Ramos (cell line): ENCODE measurements around the gene HAUS2.

ENCODE experiments used
- in situ Hi-C: fragments of 300-500 bp; cut with MboI; formaldehyde crosslinking; loops from one replicate; pipeline ENCODE4 v1.14.3; 2022; ENCODE audit warnings: low sequenced_read_pairs; ENCODE audit not compliant: unreplicated experiment

The HAUS2 gene

GRCh38 chr15:42604894-42605744 is 56.5 kb downstream of the HAUS2 start:
- in situ Hi-C loops: no loop called here

DNA sequence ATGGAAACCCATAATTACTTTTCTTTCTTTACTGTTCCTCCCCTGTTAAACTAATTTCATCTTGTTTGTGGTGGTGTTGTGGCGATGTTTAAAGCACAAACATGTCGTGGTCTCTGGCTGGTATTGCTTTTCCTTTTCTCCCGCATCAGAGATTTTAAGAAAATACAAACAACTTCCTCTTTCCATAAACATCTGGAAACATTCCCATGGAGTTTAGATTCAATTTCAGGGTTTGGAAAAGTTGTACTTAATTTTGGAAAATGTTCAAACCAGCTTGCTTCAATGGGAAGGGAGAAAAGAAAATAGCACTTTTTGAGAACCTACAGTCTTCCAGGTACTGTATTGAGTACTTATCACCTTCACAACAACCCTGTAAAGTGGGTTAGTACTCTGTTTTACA is 57.2 kb downstream of the HAUS2 start:
- in situ Hi-C loops: no loop called here

GRCh38 chr15:42608110-42608531 is 59.5 kb downstream of the HAUS2 start:
- in situ Hi-C loops: no loop called here

DNA sequence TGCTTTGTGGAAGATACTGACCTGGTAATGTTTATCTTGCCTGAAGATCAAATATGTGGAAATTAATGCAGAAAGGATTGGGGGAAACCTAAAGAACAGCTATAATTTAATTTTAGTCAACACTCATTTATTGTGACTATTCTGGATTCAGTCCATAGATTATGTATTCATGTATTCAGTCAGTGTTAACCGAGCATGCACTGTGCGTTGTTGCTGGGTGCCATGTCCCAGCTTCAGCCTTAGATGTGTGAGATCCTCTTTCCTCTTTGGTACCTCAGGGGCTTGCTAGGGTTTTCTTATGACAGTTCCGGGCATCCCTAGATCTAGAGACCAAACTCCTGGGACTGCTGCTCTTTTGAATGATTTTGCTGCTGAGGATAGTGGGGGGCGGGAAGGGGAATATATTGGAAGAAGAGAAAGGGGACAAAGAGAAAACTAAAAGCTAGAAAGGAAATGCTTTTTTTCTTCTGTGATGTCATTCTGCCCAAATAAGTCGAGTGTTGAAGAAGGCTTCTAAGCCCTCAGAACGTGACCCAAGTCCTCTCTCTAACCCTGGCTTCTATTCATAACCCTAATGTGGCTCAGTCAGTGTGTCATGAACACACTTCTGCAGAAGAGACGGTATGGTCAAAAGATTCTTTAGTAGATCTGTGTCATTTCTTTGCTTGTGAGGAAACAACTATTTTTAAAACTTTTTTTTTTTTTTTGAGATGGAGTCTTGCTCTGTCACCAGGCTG is 60.3 kb downstream of the HAUS2 start:
- in situ Hi-C loops: no loop called here

DNA sequence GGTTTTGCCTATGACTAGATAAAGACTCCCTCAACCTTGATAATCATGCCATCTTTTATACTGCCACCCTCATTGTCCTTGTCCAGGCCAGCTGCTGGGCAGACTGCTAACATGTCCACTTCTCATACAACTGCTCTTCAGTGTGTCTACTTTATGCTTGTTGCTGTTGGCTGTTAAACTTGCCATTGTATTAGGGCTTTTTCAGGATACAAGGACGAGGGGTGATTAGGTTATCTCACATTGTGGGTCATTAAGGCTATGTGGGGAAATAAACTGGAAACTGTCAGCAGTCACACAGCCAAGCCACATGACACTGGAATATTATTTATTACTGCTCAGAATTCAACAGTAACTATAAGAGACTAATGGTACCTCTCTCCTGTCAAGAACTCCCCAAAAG is 62.9 kb downstream of the HAUS2 start:
- in situ Hi-C loops: no loop called here

GRCh38 chr15:42612367-42612912 is 63.8 kb downstream of the HAUS2 start:
- in situ Hi-C loops: no loop called here

- in situ Hi-C loops: no loop called here
These were observed 67.5 kb downstream of the HAUS2 start for GRCh38 chr15:42616107-42616506.
